ENCODE measurements around the gene COL15A1.

COL15A1 gene

GRCh38 chr9:98941946-98942523 lies 1.7 kb upstream of the COL15A1 start:
- H3K36me3 ChIP-seq (replicated peaks), result no peaks in the 10 kb centered on the region
- H3K27me3 ChIP-seq (replicated peaks), result peaks cover 43% of the 10 kb centered on the region
- no peak for TF ChIP-seq CTCF (IDR thresholded peaks at IDR 0.05; ENCODE audit: low read depth, low read length, missing control alignments)
- H3K4me3 ChIP-seq (ENCODE audit: low read depth, low read length), result no peak overlapping the region
- H3K27ac ChIP-seq, result no peak overlapping the region
- no peak for DNase-seq
- in situ Hi-C loops (cut with HindIII; ENCODE audit: low pct_ligation_motif_present, low sequenced_read_pairs), result no loop called here

- Histone ChIP-seq H3K4me3 (ENCODE audit: low read depth, low read length) (peak overlapping the region; percentile 29), H3K27me3 (replicated peaks) (peaks cover 43% of the 10 kb centered on the region), H3K36me3 (replicated peaks) (no peaks in the 10 kb centered on the region), H3K27ac (no peak overlapping the region)
- TF ChIP-seq CTCF (IDR thresholded peaks at IDR 0.05; ENCODE audit: low read depth, low read length, missing control alignments), result no peak
- no peak for DNase-seq
- in situ Hi-C loops (cut with HindIII; ENCODE audit: low pct_ligation_motif_present, low sequenced_read_pairs), result no loop called here
Observed at GRCh38 chr9:98942906-98943681, 613 bp upstream of the COL15A1 start.

- TF ChIP-seq CTCF (IDR thresholded peaks at IDR 0.05; ENCODE audit: low read depth, low read length, missing control alignments), result no peak
- Histone ChIP-seq H3K27ac (no peak overlapping the region), H3K4me3 (ENCODE audit: low read depth, low read length) (peak overlapping the region; percentile 60), H3K27me3 (replicated peaks) (peaks cover 39% of the 10 kb centered on the region), H3K36me3 (replicated peaks) (no peaks in the 10 kb centered on the region)
- no peak for DNase-seq
- in situ Hi-C loops (cut with HindIII; ENCODE audit: low pct_ligation_motif_present, low sequenced_read_pairs), result no loop called here
Observed at GRCh38 chr9:98944057-98944733, 488 bp downstream of the COL15A1 start.

GRCh38 chr9:98944734-98945074 lies 997 bp downstream of the COL15A1 start:
- peaks cover 34% of the 10 kb centered on the region for H3K27me3 ChIP-seq (replicated peaks)
- no peaks in the 10 kb centered on the region for H3K36me3 ChIP-seq (replicated peaks)
- TF ChIP-seq CTCF (IDR thresholded peaks at IDR 0.05; ENCODE audit: low read depth, low read length, missing control alignments), result no peak
- in situ Hi-C loops (cut with HindIII; ENCODE audit: low pct_ligation_motif_present, low sequenced_read_pairs), result no loop called here
- no peak overlapping the region for H3K27ac ChIP-seq
- no peak for DNase-seq
- H3K4me3 ChIP-seq (ENCODE audit: low read depth, low read length), result peak overlapping the region; percentile 60

GRCh38 chr9:98949565-98949964 lies 5.9 kb downstream of the COL15A1 start:
- DNase-seq, result no peak
- Histone ChIP-seq H3K27me3 (replicated peaks) (peaks cover 12% of the 10 kb centered on the region), H3K36me3 (replicated peaks) (no peaks in the 10 kb centered on the region), H3K4me3 (ENCODE audit: low read depth, low read length) (no peak overlapping the region), H3K27ac (no peak overlapping the region)
- in situ Hi-C loops (cut with HindIII; ENCODE audit: low pct_ligation_motif_present, low sequenced_read_pairs), result no loop called here
- no peak for TF ChIP-seq CTCF (IDR thresholded peaks at IDR 0.05; ENCODE audit: low read depth, low read length, missing control alignments)
